SK-N-SH (cell line): Measurements from ENCODE around the gene BBS9. TPM values are rescaled to one million over a fixed set of nuclear protein-coding genes. Genes with fewer than 3 reads are reported as not detected.

Experiments used
- CTCF ChIA-PET: fragments of 300-600, 350-600 bp; formaldehyde crosslinking; extraction: SDS; loops from one replicate; lab custom pipeline; 2021; lab: Yijun Ruan, JAX
- POLR2A ChIA-PET: fragments of 350-600 bp; sonication (Branson Sonifier 250); formaldehyde crosslinking; extraction: SDS; loops from one replicate; lab custom pipeline; 2020; ENCODE audit warnings: antibody characterized with exemption, inconsistent platforms; lab: Yijun Ruan, JAX
- DNase-seq: peaks from one replicate; pipeline ENCODE4 v3.0.0; 2012
- H2AFZ ChIP-seq: fragments of 200-600 bp; sonication (generic); 2 replicates; pipeline ENCODE4 v1.8.1; 2016; ENCODE audit warnings: antibody characterized with exemption, mild to moderate bottlenecking, low read depth
- H3F3A ChIP-seq: fragments of 200-600 bp; sonication (generic); replicated peaks from 2 replicates; pipeline ENCODE3; 2016; ENCODE audit warnings: antibody characterized with exemption, mild to moderate bottlenecking; ENCODE audit not compliant: insufficient read depth
- H3K27ac ChIP-seq, 2 experiments: fragments of 200-500 bp in 1 of 2; fragments of 200-600 bp in 1 of 2; sonication (Bioruptor generic) in 1 of 2; sonication (generic), shearing (Covaris generic) in 1 of 2; 2 replicates each; pipeline versions ENCODE4 v1.5.1 to v1.6.1; 2014 to 2016; ENCODE audit warnings: low read depth in 2 of 2, inconsistent platforms in 1 of 2, low read length in 1 of 2, mild to moderate bottlenecking in 1 of 2, mixed read lengths in 1 of 2
- H3K27me3 ChIP-seq: fragments of 200-600 bp; sonication (generic), shearing (Covaris generic); 2 replicates; pipeline ENCODE4 v1.6.1; 2016; ENCODE audit warnings: mixed run types; ENCODE audit not compliant: insufficient read depth
- H3K36me3 ChIP-seq, 2 experiments: fragments of 200-500 bp in 1 of 2; fragments of 200-600 bp in 1 of 2; sonication (Bioruptor generic) in 1 of 2; sonication (generic) in 1 of 2; replicated peaks in 1 of 2; 2 replicates each; pipeline versions ENCODE3 to v1.5.1; 2014 to 2016; ENCODE audit warnings: low read length in 1 of 2, mild to moderate bottlenecking in 1 of 2; ENCODE audit not compliant: insufficient read depth in 2 of 2, control insufficient read depth in 1 of 2
- H3K4me1 ChIP-seq, 2 experiments: fragments of 200-500 bp in 1 of 2; fragments of 200-600 bp in 1 of 2; sonication (Bioruptor generic) in 1 of 2; sonication (generic), shearing (Covaris generic) in 1 of 2; 2 replicates each; pipeline versions ENCODE4 v1.5.1 to v1.6.1; 2014 to 2016; ENCODE audit warnings: low read depth in 1 of 2, low read length in 1 of 2, mixed run types in 1 of 2; ENCODE audit not compliant: insufficient read depth in 2 of 2, control insufficient read depth in 1 of 2
- H3K4me2 ChIP-seq: fragments of 200-600 bp; sonication (generic), shearing (Covaris generic); 2 replicates; pipeline ENCODE4 v1.6.1; 2017; ENCODE audit warnings: mixed run types
- H3K4me3 ChIP-seq, 2 experiments: fragments of 200-500 bp in 1 of 2; fragments of 200-600 bp in 1 of 2; sonication (Bioruptor generic) in 1 of 2; sonication (generic), shearing (Covaris generic) in 1 of 2; 2 replicates each; pipeline versions ENCODE4 v1.5.1 to v1.8.1; 2014 to 2016; ENCODE audit warnings: low read depth in 2 of 2, inconsistent platforms in 1 of 2, low read length in 1 of 2, mild to moderate bottlenecking in 1 of 2, mixed read lengths in 1 of 2, moderate library complexity in 1 of 2
- H3K79me2 ChIP-seq: fragments of 200-600 bp; sonication (generic); 2 replicates; pipeline ENCODE4 v1.8.1; 2017; ENCODE audit warnings: mild to moderate bottlenecking; ENCODE audit not compliant: insufficient read depth
- H3K9ac ChIP-seq: fragments of 200-600 bp; sonication (generic); 2 replicates; pipeline ENCODE4 v1.6.1; 2017; ENCODE audit warnings: mixed run types
- H3K9me2 ChIP-seq: fragments of 200-600 bp; sonication (generic); 2 replicates; pipeline ENCODE4 v1.6.1; 2017; ENCODE audit warnings: mixed run types
- H3K9me3 ChIP-seq: fragments of 200-600 bp; sonication (generic); 2 replicates; pipeline ENCODE4 v1.6.1; 2017; ENCODE audit warnings: mixed run types, mild to moderate bottlenecking, moderate library complexity
- H4K20me1 ChIP-seq: fragments of 200-600 bp; sonication (generic); 2 replicates; pipeline ENCODE4 v1.6.1; 2017; ENCODE audit warnings: mild to moderate bottlenecking, mixed run types; ENCODE audit not compliant: insufficient read depth
- CHD2 ChIP-seq: fragments of 150-350 bp; IDR thresholded peaks from 2 replicates; pipeline ENCODE4 v1.6.1; 2018; ENCODE audit warnings: low read length; ENCODE audit not compliant: partially characterized antibody
- ELF1 ChIP-seq: IDR thresholded peaks from 2 replicates; pipeline ENCODE4 v1.4.0; 2012
- EZH2phosphoT487 ChIP-seq: fragments of 200-600 bp; sonication (generic); IDR thresholded peaks from 2 replicates; pipeline ENCODE4 v1.6.1; 2017; ENCODE audit warnings: low read depth, mixed run types, mild to moderate bottlenecking, antibody characterized with exemption, moderate library complexity, borderline replicate concordance
- FOSL2 ChIP-seq: IDR thresholded peaks from 2 replicates; pipeline ENCODE4 v1.4.0; 2012; ENCODE audit warnings: low read depth, mild to moderate bottlenecking, moderate library complexity, borderline replicate concordance
- GATA2 ChIP-seq: sonication (generic); formaldehyde crosslinking; IDR thresholded peaks from 2 replicates; pipeline ENCODE4 v1.5.0; 2020; ENCODE audit warnings: mild to moderate bottlenecking, missing genetic modification reagents
- JUND ChIP-seq: IDR thresholded peaks from 2 replicates; pipeline ENCODE4 v1.4.0; 2012
- MEF2A ChIP-seq: IDR thresholded peaks from 2 replicates; pipeline ENCODE4 v1.4.0; 2012; ENCODE audit warnings: low read depth, borderline replicate concordance
- MXI1 ChIP-seq: IDR thresholded peaks from 2 replicates; pipeline ENCODE4 v1.6.1; 2012; ENCODE audit warnings: mild to moderate bottlenecking, low read depth, low read length, improper control_type of control experiment
- POLR2AphosphoS5 ChIP-seq: IDR thresholded peaks from 2 replicates; pipeline ENCODE4 v1.6.1; 2012; ENCODE audit warnings: low read depth, low read length
- RAD21 ChIP-seq: IDR thresholded peaks from 2 replicates; pipeline ENCODE4 v1.6.1; 2012; ENCODE audit warnings: mild to moderate bottlenecking, low read length
- RCOR1 ChIP-seq: fragments of 150-350 bp; IDR thresholded peaks from 2 replicates; pipeline ENCODE4 v1.6.1; 2017; ENCODE audit warnings: antibody characterized with exemption, low read length
- RXRA ChIP-seq: IDR thresholded peaks from 2 replicates; pipeline ENCODE4 v1.4.0; 2012; ENCODE audit warnings: low read depth, mild to moderate bottlenecking, borderline replicate concordance
- SIN3A ChIP-seq: IDR thresholded peaks from 2 replicates; pipeline ENCODE4 v1.6.1; 2012; ENCODE audit warnings: low read depth, mild to moderate bottlenecking, low read length, moderate library complexity, borderline replicate concordance
- SMC3 ChIP-seq: IDR thresholded peaks from 2 replicates; pipeline ENCODE4 v1.6.1; 2012; ENCODE audit warnings: low read depth, low read length, improper control_type of control experiment
- TAF1 ChIP-seq: IDR thresholded peaks from 2 replicates; pipeline ENCODE4 v1.6.1; 2012; ENCODE audit warnings: low read depth, mild to moderate bottlenecking, low read length, moderate library complexity, borderline replicate concordance
- YY1 ChIP-seq: IDR thresholded peaks from 2 replicates; pipeline ENCODE4 v1.4.0; 2012; ENCODE audit warnings: low read depth, mild to moderate bottlenecking
- WGBS: methylation state at CpG from one replicate; pipeline ENCODE4 v1.1.6; 2017; ENCODE audit warnings: low lambda C conversion rate; 5-methylcytosine and 5-hydroxymethylcytosine counted together
- polyA plus RNA-seq, 3 experiments: library from polyadenylated mRNA; depleted of rRNA; stranded (reverse); fragments of >200 nt; gene quantifications; 2 replicates each; pipeline ENCODE4 v1.2.3, GENCODE V29; 2012
- TF ChIP-seq, protein P1 (sequence below): IDR thresholded peaks from 2 replicates; pipeline ENCODE4 v1.4.0; 2012; ENCODE audit warnings: low read depth, borderline replicate concordance
- TF ChIP-seq, protein P2 (sequence below): fragments of 200-600 bp; sonication (generic); IDR thresholded peaks from 2 replicates; pipeline ENCODE4 v1.6.1; 2017; ENCODE audit warnings: antibody characterized with exemption, mild to moderate bottlenecking, moderate library complexity
- TF ChIP-seq, protein P3 (sequence below): IDR thresholded peaks from 2 replicates; pipeline ENCODE4 v1.6.1; 2012; ENCODE audit warnings: mild to moderate bottlenecking, low read depth, low read length, moderate library complexity
- TF ChIP-seq, protein P4 (sequence below): IDR thresholded peaks from 2 replicates; pipeline ENCODE4 v1.4.0; 2012; ENCODE audit warnings: low read depth

Gene BBS9
- polyA plus RNA-seq, 1 of the 3 experiments (the other 2 are of a cell fraction) = 7.5 TPM

DNA sequence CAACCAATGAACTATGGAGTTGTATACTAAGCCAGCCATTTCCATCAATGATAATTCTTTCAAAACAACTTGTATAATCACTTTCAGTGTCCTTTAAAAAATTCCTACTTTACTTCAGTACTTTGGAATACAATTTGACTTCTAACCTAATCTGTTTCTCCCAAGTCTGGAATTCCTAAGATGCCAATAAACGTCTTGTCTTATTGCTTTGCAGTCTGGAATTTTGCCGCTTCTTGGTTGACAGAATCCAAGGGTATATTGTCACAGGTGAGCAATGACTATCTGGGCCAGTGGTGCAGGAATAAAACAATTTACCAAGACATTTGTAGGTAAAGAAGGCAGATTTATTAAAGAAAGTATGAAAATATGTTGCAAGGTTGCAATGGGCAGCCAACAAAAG, 42.0 kb upstream of the BBS9 start:
- no peak overlapping the region for H3K9ac ChIP-seq
- DNase-seq = no peak
- no peaks in the 10 kb centered on the region for H3K36me3 ChIP-seq
- TF ChIP-seq RCOR1 = no peak
- TF ChIP-seq, all 33 proteins: peak for 0
- H3K4me3 ChIP-seq = no peak overlapping the region
- no peaks in the 10 kb centered on the region for H3K27me3 ChIP-seq
- no peaks in the 10 kb centered on the region for H4K20me1 ChIP-seq
- H3K79me2 ChIP-seq = no peaks in the 10 kb centered on the region
- POLR2A ChIA-PET = no interaction called here
- H3K27ac ChIP-seq = no peak overlapping the region
- H3K9me2 ChIP-seq = no peaks in the 10 kb centered on the region
- no peak overlapping the region for H3K4me2 ChIP-seq
- H2AFZ ChIP-seq = no peak overlapping the region
- no peaks in the 10 kb centered on the region for H3K4me1 ChIP-seq
- CTCF ChIA-PET = interaction anchor here (1.7 to 5.6 kb wide), 2 partner anchors 20 to 22 kb away, joined by 5 to 30 read pairs; partner anchors contain the start of gene RP9
- no peaks in the 10 kb centered on the region for H3F3A ChIP-seq
- no peaks in the 10 kb centered on the region for H3K9me3 ChIP-seq
- 29% methylated on average over 2 of the region's 2 CpGs for WGBS

DNA sequence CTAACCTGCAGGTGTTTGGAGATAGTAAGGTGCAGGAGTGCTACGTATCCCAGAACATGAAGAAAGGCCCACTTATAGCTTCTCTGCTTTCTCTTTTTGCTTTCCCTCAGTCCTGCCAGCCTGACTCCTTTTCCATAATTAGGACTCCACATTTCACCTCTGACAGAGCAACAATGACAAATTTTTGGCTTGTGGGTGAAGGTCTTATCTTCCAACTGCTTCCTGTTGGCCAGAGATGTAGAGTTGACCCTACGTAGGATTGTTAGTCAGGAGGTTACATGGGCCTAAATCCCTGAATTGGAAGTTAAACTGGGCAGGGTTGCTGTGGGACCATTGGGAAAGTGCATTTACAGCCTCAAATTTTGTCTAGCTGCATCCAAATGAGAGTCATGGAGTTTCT, 41.5 kb upstream of the BBS9 start:
- Histone ChIP-seq H3K27me3 (no peaks in the 10 kb centered on the region), H3K79me2 (no peaks in the 10 kb centered on the region), H3K9ac (no peak overlapping the region), H3K9me3 (no peaks in the 10 kb centered on the region), H3F3A (no peaks in the 10 kb centered on the region), H3K9me2 (no peaks in the 10 kb centered on the region), H3K27ac (no peak overlapping the region), H4K20me1 (no peaks in the 10 kb centered on the region), H2AFZ (no peak overlapping the region), H3K4me1 (no peaks in the 10 kb centered on the region), H3K36me3 (no peaks in the 10 kb centered on the region), H3K4me2 (no peak overlapping the region), H3K4me3 (no peak overlapping the region)
- DNase-seq = no peak
- ChIA-PET CTCF (interaction anchor here (0.9 to 5.6 kb wide), 3 partner anchors 19 to 321 kb away, joined by 3 to 30 read pairs (median 5); partner anchors contain the start of gene RP9), POLR2A (no interaction called here)
- no peak for TF ChIP-seq MXI1
- no peak for TF ChIP-seq TAF1
- no peak for TF ChIP-seq GATA2
- TF ChIP-seq, protein P1, sequence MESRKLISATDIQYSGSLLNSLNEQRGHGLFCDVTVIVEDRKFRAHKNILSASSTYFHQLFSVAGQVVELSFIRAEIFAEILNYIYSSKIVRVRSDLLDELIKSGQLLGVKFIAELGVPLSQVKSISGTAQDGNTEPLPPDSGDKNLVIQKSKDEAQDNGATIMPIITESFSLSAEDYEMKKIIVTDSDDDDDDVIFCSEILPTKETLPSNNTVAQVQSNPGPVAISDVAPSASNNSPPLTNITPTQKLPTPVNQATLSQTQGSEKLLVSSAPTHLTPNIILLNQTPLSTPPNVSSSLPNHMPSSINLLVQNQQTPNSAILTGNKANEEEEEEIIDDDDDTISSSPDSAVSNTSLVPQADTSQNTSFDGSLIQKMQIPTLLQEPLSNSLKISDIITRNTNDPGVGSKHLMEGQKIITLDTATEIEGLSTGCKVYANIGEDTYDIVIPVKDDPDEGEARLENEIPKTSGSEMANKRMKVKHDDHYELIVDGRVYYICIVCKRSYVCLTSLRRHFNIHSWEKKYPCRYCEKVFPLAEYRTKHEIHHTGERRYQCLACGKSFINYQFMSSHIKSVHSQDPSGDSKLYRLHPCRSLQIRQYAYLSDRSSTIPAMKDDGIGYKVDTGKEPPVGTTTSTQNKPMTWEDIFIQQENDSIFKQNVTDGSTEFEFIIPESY = no peak
- TF ChIP-seq, protein P2, sequence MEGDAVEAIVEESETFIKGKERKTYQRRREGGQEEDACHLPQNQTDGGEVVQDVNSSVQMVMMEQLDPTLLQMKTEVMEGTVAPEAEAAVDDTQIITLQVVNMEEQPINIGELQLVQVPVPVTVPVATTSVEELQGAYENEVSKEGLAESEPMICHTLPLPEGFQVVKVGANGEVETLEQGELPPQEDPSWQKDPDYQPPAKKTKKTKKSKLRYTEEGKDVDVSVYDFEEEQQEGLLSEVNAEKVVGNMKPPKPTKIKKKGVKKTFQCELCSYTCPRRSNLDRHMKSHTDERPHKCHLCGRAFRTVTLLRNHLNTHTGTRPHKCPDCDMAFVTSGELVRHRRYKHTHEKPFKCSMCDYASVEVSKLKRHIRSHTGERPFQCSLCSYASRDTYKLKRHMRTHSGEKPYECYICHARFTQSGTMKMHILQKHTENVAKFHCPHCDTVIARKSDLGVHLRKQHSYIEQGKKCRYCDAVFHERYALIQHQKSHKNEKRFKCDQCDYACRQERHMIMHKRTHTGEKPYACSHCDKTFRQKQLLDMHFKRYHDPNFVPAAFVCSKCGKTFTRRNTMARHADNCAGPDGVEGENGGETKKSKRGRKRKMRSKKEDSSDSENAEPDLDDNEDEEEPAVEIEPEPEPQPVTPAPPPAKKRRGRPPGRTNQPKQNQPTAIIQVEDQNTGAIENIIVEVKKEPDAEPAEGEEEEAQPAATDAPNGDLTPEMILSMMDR = no peak
- no peak for TF ChIP-seq EZH2phosphoT487
- TF ChIP-seq ELF1 = no peak
- no peak for TF ChIP-seq CHD2
- TF ChIP-seq SIN3A = no peak
- no peak for TF ChIP-seq RXRA
- TF ChIP-seq RCOR1 = no peak
- no peak for TF ChIP-seq SMC3
- TF ChIP-seq, protein P3, sequence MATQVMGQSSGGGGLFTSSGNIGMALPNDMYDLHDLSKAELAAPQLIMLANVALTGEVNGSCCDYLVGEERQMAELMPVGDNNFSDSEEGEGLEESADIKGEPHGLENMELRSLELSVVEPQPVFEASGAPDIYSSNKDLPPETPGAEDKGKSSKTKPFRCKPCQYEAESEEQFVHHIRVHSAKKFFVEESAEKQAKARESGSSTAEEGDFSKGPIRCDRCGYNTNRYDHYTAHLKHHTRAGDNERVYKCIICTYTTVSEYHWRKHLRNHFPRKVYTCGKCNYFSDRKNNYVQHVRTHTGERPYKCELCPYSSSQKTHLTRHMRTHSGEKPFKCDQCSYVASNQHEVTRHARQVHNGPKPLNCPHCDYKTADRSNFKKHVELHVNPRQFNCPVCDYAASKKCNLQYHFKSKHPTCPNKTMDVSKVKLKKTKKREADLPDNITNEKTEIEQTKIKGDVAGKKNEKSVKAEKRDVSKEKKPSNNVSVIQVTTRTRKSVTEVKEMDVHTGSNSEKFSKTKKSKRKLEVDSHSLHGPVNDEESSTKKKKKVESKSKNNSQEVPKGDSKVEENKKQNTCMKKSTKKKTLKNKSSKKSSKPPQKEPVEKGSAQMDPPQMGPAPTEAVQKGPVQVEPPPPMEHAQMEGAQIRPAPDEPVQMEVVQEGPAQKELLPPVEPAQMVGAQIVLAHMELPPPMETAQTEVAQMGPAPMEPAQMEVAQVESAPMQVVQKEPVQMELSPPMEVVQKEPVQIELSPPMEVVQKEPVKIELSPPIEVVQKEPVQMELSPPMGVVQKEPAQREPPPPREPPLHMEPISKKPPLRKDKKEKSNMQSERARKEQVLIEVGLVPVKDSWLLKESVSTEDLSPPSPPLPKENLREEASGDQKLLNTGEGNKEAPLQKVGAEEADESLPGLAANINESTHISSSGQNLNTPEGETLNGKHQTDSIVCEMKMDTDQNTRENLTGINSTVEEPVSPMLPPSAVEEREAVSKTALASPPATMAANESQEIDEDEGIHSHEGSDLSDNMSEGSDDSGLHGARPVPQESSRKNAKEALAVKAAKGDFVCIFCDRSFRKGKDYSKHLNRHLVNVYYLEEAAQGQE = no peak
- TF ChIP-seq MEF2A = no peak
- no peak for TF ChIP-seq RAD21
- TF ChIP-seq, protein P4, sequence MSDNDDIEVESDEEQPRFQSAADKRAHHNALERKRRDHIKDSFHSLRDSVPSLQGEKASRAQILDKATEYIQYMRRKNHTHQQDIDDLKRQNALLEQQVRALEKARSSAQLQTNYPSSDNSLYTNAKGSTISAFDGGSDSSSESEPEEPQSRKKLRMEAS = no peak
- no peak for TF ChIP-seq JUND
- no peak for TF ChIP-seq FOSL2
- TF ChIP-seq YY1 = no peak
- TF ChIP-seq POLR2AphosphoS5 = no peak
- 83% methylated on average over 2 of the region's 2 CpGs for WGBS
